Measurements from ENCODE around the gene EHBP1.
A peak's percentile ranks its signal among the peaks of the same experiment; 100 is the strongest.

The EHBP1 gene

GRCh38 chr2:62940697-62941096 lies 235.2 kb downstream of the EHBP1 start:
- Histone ChIP-seq H3K4ac (ENCODE audit: low read depth, low read length) (no peak overlapping the region), H2AFZ (ENCODE audit: insufficient read depth, low read length, poor library complexity) (no peak overlapping the region), H3K9ac (ENCODE audit: low read length) (no peak overlapping the region), H2AK5ac (ENCODE audit: low read length) (no peak overlapping the region), H3K23ac (ENCODE audit: low read length) (no peak overlapping the region), H4K12ac (ENCODE audit: low read depth, low read length) (no peak overlapping the region), H3K14ac (ENCODE audit: low read length) (no peak overlapping the region), H3K79me2 (ENCODE audit: control insufficient read depth, insufficient read depth, low read length, poor library complexity) (no peaks in the 10 kb centered on the region), H4K91ac (ENCODE audit: low read depth, low read length) (no peak overlapping the region), H3K18ac (ENCODE audit: low read length) (no peak overlapping the region), H3K9me3 (ENCODE audit: insufficient read depth, low read depth, low read length) (no peaks in the 10 kb centered on the region), H2BK120ac (ENCODE audit: insufficient read depth, low read length, poor library complexity) (no peak overlapping the region), H4K8ac (ENCODE audit: low read depth, low read length) (no peak overlapping the region), H3K4me3 (ENCODE audit: low read depth, low read length) (no peak overlapping the region), H2BK12ac (ENCODE audit: low read length) (no peak overlapping the region), H3K79me1 (ENCODE audit: low read length) (no peaks in the 10 kb centered on the region), H3K36me3 (ENCODE audit: control insufficient read depth in 1 of 2, insufficient read depth in 2 of 2, low read length in 2 of 2) (peaks cover 1 to 2% of the 10 kb centered on the region in 2 experiments), H2BK5ac (ENCODE audit: low read depth, low read length, poor library complexity) (no peak overlapping the region), H3K4me1 (ENCODE audit: control insufficient read depth in 1 of 2, insufficient read depth in 2 of 2, low read length in 2 of 2) (no peaks in the 10 kb centered on the region), H3K4me2 (ENCODE audit: low read length) (no peak overlapping the region), H3K27ac (ENCODE audit: low read depth, low read length) (no peak overlapping the region), H3K27me3 (ENCODE audit: insufficient read depth, low read length) (no peaks in the 10 kb centered on the region)
- DNase-seq, result no peak
- no CpG with 5 or more reads among the region's 2 CpGs for WGBS (ENCODE audit: extremely low coverage, insufficient coverage, insufficient read length)

- Histone ChIP-seq H3K79me1 (ENCODE audit: low read length) (no peaks in the 10 kb centered on the region), H3K9ac (ENCODE audit: low read length) (no peak overlapping the region), H3K23ac (ENCODE audit: low read length) (no peak overlapping the region), H4K12ac (ENCODE audit: low read depth, low read length) (no peak overlapping the region), H3K4ac (ENCODE audit: low read depth, low read length) (no peak overlapping the region), H3K4me3 (ENCODE audit: low read depth, low read length) (no peak overlapping the region), H3K4me1 (ENCODE audit: control insufficient read depth in 1 of 2, insufficient read depth in 2 of 2, low read length in 2 of 2) (no peaks in the 10 kb centered on the region), H2BK120ac (ENCODE audit: insufficient read depth, low read length, poor library complexity) (no peak overlapping the region), H3K14ac (ENCODE audit: low read length) (no peak overlapping the region), H2BK12ac (ENCODE audit: low read length) (no peak overlapping the region), H3K36me3 (ENCODE audit: control insufficient read depth in 1 of 2, insufficient read depth in 2 of 2, low read length in 2 of 2) (peaks cover 1 to 2% of the 10 kb centered on the region in 2 experiments), H4K8ac (ENCODE audit: low read depth, low read length) (no peak overlapping the region), H3K79me2 (ENCODE audit: control insufficient read depth, insufficient read depth, low read length, poor library complexity) (no peaks in the 10 kb centered on the region), H3K27ac (ENCODE audit: low read depth, low read length) (no peak overlapping the region), H4K91ac (ENCODE audit: low read depth, low read length) (no peak overlapping the region), H2AK5ac (ENCODE audit: low read length) (no peak overlapping the region), H3K27me3 (ENCODE audit: insufficient read depth, low read length) (no peaks in the 10 kb centered on the region), H2BK5ac (ENCODE audit: low read depth, low read length, poor library complexity) (no peak overlapping the region), H3K4me2 (ENCODE audit: low read length) (no peak overlapping the region), H3K9me3 (ENCODE audit: insufficient read depth, low read depth, low read length) (no peaks in the 10 kb centered on the region), H2AFZ (ENCODE audit: insufficient read depth, low read length, poor library complexity) (no peak overlapping the region), H3K18ac (ENCODE audit: low read length) (no peak overlapping the region)
- WGBS (ENCODE audit: extremely low coverage, insufficient coverage, insufficient read length), result no CpG with 5 or more reads among the region's 2 CpGs
- DNase-seq, result no peak
Observed at GRCh38 chr2:62941413-62941812, 235.9 kb downstream of the EHBP1 start.

- Histone ChIP-seq H2AFZ (ENCODE audit: insufficient read depth, low read length, poor library complexity) (no peak overlapping the region), H3K79me2 (ENCODE audit: control insufficient read depth, insufficient read depth, low read length, poor library complexity) (no peaks in the 10 kb centered on the region), H3K4me1 (ENCODE audit: control insufficient read depth in 1 of 2, insufficient read depth in 2 of 2, low read length in 2 of 2) (no peaks in the 10 kb centered on the region), H3K79me1 (ENCODE audit: low read length) (no peaks in the 10 kb centered on the region), H3K27ac (ENCODE audit: low read depth, low read length) (no peak overlapping the region), H3K4me2 (ENCODE audit: low read length) (no peak overlapping the region), H3K9me3 (ENCODE audit: insufficient read depth, low read depth, low read length) (no peaks in the 10 kb centered on the region), H3K36me3 (ENCODE audit: control insufficient read depth in 1 of 2, insufficient read depth in 2 of 2, low read length in 2 of 2) (peaks cover 1 to 2% of the 10 kb centered on the region in 2 experiments), H4K12ac (ENCODE audit: low read depth, low read length) (no peak overlapping the region), H4K91ac (ENCODE audit: low read depth, low read length) (no peak overlapping the region), H3K4ac (ENCODE audit: low read depth, low read length) (no peak overlapping the region), H3K23ac (ENCODE audit: low read length) (no peak overlapping the region), H3K27me3 (ENCODE audit: insufficient read depth, low read length) (no peaks in the 10 kb centered on the region), H3K4me3 (ENCODE audit: low read depth, low read length) (no peak overlapping the region), H2BK5ac (ENCODE audit: low read depth, low read length, poor library complexity) (no peak overlapping the region), H4K8ac (ENCODE audit: low read depth, low read length) (no peak overlapping the region), H2BK120ac (ENCODE audit: insufficient read depth, low read length, poor library complexity) (no peak overlapping the region), H3K14ac (ENCODE audit: low read length) (no peak overlapping the region), H2BK12ac (ENCODE audit: low read length) (no peak overlapping the region), H3K9ac (ENCODE audit: low read length) (no peak overlapping the region), H2AK5ac (ENCODE audit: low read length) (no peak overlapping the region), H3K18ac (ENCODE audit: low read length) (no peak overlapping the region)
- no CpG with 5 or more reads among the region's 2 CpGs for WGBS (ENCODE audit: extremely low coverage, insufficient coverage, insufficient read length)
- DNase-seq, result no peak
Observed at GRCh38 chr2:62944362-62944761, 238.8 kb downstream of the EHBP1 start.

GRCh38 chr2:62947403-62947802 lies 241.9 kb downstream of the EHBP1 start:
- Histone ChIP-seq H2AK5ac (ENCODE audit: low read length) (no peak overlapping the region), H3K4me2 (ENCODE audit: low read length) (no peak overlapping the region), H2BK12ac (ENCODE audit: low read length) (no peak overlapping the region), H3K4me1 (ENCODE audit: control insufficient read depth in 1 of 2, insufficient read depth in 2 of 2, low read length in 2 of 2) (no peaks in the 10 kb centered on the region), H3K4ac (ENCODE audit: low read depth, low read length) (no peak overlapping the region), H4K12ac (ENCODE audit: low read depth, low read length) (no peak overlapping the region), H3K9me3 (ENCODE audit: insufficient read depth, low read depth, low read length) (no peaks in the 10 kb centered on the region), H4K8ac (ENCODE audit: low read depth, low read length) (no peak overlapping the region), H2AFZ (ENCODE audit: insufficient read depth, low read length, poor library complexity) (no peak overlapping the region), H3K36me3 (ENCODE audit: control insufficient read depth in 1 of 2, insufficient read depth in 2 of 2, low read length in 2 of 2) (peaks cover 1 to 2% of the 10 kb centered on the region in 2 experiments), H3K23ac (ENCODE audit: low read length) (no peak overlapping the region), H3K27me3 (ENCODE audit: insufficient read depth, low read length) (no peaks in the 10 kb centered on the region), H2BK5ac (ENCODE audit: low read depth, low read length, poor library complexity) (no peak overlapping the region), H3K9ac (ENCODE audit: low read length) (no peak overlapping the region), H2BK120ac (ENCODE audit: insufficient read depth, low read length, poor library complexity) (no peak overlapping the region), H3K27ac (ENCODE audit: low read depth, low read length) (no peak overlapping the region), H4K91ac (ENCODE audit: low read depth, low read length) (no peak overlapping the region), H3K14ac (ENCODE audit: low read length) (no peak overlapping the region), H3K79me2 (ENCODE audit: control insufficient read depth, insufficient read depth, low read length, poor library complexity) (no peaks in the 10 kb centered on the region), H3K18ac (ENCODE audit: low read length) (no peak overlapping the region), H3K79me1 (ENCODE audit: low read length) (no peaks in the 10 kb centered on the region), H3K4me3 (ENCODE audit: low read depth, low read length) (no peak overlapping the region)
- DNase-seq, result peak in 1 of 2 donors; percentile 15
- no CpG with 5 or more reads among the region's 1 CpG for WGBS (ENCODE audit: extremely low coverage, insufficient coverage, insufficient read length)
